Activated CD4-positive, CD25-positive, alpha-beta regulatory T cell (primary cell): ENCODE results near the gene HS6ST3.

Source experiments
- DNase-seq, 4 experiments: peaks; one replicate each; lab custom pipeline; 2025; lab: John Stamatoyannopoulos, UW

HS6ST3 gene

DNA sequence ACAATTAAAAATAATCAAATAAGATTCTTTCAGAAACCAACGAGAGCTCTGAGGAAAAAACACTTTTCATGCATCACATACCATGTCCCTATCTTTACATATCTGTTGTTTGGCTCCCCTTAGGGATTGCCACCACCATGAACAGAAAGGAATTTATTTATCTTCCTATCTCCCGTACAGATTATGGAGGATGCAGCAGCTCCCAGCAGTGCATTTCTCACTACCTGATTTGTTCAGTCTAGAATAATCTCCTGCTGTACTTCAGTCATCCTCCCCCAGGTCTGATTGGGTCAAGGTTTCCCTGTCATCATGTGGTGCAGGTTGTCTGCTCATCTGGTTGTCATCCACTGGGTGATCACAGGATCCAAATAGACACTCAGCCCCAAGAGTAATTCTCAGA is 453.1 kb downstream of the HS6ST3 start:
- DNase-seq, result no peak

DNA sequence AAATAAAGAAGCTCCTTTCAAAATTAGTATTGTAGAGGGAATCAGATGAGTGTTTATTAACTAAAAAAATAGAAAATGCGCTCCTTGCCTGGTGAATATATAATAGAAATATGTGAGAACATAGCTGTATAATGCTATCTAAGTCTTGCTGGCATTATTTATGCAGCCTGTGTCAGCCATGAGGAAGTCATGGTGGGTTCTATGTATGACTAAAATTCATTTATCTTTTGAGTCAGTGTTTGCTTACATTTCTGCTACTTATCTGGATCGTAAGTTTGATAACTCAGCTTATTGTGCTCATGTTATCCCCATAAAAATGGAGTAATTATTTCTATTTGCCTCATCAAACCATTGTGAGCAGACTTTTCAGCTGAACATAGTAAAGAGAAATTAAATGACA is 455.1 kb downstream of the HS6ST3 start:
- DNase-seq, result no peak

DNA sequence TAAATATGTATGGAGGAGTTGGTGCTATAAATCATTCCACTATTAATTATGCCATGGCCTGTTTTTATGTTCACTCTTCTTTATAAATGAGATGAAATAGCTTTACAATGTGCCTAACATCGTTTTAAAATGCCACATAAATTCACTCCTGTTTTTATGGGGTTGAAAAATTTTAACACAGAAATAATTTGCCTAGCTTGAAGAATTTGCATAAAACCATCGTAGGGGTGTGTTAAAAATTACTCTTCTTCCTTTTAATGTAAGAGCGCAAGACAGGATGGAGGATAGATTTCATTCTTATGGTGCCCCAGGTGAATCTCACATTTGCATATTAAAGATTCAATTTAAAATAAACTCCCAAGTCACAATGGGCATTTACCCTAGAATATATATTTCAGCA is 456.6 kb downstream of the HS6ST3 start:
- no peak for DNase-seq

DNA sequence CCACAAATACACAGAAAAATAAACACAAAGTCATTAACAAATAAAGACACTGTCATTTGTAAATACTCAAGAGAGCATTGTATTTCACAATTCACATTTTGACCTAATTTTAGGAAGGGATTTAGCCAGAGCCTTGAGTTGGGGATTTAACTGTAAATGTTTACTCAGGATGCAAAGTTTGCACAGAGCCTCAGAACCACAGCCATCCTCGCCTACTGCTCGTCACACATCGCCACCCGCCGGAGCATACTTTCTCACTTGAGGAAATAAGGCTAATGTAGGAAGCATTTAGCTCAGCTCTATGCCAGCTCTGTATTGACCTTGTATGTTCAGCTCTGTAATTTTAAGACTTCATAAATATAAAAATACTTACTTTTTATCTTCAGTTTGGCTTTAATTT is 461.6 kb downstream of the HS6ST3 start:
- DNase-seq, result no peak

DNA sequence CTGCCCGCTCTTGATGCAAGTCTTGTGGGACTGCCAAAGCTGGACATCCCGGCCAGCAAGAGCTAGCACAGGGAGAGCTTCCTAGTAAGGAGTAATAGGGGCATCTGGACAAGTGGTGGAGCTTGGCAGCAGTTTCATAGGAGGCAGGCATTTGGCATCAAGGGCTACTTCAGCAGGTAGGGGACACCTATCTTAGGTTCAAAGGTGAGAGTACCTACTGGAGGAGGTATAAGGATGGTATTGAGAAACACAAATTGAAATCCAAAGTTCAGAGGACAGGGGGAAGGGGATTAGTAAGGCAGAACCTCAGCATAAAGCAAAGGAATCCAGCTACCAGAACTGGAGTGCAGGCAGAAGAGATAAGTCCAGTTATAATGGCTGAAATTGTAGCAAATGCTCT is 462.7 kb downstream of the HS6ST3 start:
- DNase-seq, result no peak

DNA sequence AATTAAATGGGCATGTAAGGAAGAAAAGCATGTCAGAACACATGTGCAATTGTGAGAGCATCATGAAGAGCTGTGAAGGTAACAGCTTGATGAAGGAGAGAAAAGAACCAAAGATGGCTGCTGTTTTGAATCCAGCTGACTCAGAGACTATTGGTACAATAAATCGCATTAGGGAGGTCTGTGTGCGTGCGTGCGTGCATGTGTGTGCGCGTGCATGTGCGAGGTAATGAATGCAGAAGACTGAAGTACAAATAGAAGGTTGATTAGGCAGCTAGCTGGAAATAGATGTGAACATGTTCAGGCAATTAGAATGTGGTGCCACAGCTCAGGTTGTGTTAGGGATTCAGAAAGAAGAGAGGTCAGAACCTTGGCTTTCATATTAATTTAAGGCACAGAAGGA is 463.9 kb downstream of the HS6ST3 start:
- no peak for DNase-seq

DNA sequence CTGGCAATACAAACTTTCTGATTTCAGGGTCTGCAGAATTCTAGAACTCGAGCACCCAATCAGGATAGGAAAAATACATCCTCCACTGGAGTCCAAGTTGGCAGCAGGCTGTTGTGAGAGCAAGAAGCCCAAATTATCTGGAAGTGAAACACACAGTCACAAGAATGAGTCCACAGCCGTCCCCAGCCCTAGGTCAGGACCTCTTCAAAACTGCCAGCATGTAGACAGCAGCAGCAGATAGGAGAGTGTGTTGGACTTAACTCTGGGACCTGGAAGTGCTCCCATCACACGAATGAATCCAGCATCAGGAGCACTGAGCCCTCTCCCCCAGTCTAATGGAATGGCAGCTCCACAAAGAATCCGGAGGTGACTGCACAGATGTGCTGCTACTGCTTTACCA is 483.7 kb downstream of the HS6ST3 start:
- no peak for DNase-seq

DNA sequence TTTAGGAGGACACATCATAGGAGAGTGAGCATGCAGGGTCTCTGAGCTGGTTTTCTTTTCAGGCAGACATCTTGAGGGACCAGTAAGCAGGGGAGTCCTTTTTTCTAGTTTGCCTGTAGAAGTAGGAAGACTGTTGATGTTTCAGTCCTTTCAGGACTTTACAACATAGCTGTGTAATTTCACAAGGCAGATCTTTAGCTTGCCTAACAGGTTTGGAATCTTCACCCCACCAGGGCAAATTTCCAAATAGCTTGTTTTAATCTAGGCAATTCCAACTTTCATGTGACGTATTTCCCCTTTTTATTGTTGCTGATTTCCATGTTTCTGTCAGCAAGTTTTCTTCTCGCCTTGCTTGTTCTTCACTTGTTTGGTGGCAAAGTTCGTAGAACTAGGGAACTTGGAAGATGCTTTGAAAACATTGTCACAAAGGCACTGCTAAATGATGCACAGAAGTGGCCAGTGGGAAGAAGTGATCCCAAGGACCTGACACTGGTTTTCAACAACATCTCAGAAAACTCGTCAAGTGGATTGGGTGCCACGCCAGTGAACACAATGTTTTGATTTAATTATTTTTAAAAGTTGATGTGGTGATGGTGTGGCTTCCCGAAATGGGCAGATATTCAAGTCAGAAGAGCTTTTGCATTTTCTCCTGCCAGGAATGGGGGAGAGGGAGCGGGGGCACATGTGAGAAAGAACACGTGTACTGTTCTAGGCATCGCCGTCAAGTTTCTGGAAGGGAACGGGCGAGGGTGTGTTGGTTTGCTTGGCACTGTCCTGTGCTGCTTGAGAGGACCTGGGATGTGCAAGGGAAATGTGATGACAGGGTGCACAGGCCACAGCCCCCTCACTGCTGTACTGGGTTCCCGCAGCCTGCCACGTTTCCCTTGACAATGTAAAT is 485.8 kb downstream of the HS6ST3 start:
- DNase-seq, result no peak

DNA sequence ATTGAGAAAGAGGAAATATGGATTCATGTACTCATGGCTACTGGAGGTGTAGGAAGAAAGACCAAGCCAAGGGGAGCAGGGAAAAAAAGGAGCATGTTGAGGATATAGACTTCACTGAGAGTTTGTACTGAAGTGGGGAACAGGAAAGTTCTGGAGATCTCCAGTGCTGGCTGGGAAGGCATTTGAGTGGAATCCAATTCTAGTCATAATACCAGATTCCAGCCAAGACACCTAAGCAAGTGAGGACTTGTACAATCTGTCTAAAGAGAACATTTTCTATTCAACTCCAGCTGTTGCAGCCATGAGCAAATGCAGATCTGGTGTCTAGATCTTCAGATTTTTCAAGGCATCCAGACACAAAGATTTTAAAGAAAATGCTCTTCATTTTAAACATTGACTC is 491.8 kb downstream of the HS6ST3 start:
- DNase-seq, result no peak

DNA sequence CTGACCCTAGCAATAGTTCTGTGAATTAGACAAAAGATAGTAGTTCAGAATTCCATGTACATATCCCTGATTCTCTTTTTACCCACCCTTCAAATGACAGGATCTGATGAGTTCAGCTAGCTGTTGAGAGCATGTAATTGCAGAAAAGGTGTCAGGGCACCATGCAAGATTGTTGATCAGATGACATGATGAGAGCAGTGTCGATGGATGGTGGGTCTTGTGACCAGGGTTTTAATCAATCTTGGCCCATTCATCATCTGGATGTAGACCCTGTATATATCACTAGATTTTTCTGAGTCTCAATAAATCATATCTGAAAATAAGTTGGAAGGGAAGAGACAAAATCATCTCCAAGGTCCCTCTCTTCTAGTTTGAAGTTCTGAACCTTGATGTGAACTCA is 525.3 kb downstream of the HS6ST3 start:
- DNase-seq, result no peak

DNA sequence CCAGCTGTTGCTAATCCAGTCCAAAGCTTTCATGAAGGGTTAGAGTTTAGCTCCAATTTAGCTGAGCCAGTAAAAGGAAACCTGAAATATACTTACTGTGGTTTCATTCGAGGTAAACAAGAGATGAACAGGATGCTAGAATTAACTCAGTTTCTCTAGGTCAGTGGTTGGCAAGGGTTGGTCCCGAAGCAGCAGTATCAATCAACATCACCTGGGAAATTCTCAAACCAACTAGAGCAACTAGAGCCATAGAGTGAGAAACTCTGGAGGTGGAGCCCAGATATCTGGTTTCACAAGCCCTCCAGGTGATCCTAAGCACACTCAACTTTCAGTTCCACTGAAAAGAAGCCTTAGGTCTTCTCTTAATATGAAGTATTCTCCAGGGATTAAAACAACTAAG is 527.6 kb downstream of the HS6ST3 start:
- DNase-seq, result no peak

DNA sequence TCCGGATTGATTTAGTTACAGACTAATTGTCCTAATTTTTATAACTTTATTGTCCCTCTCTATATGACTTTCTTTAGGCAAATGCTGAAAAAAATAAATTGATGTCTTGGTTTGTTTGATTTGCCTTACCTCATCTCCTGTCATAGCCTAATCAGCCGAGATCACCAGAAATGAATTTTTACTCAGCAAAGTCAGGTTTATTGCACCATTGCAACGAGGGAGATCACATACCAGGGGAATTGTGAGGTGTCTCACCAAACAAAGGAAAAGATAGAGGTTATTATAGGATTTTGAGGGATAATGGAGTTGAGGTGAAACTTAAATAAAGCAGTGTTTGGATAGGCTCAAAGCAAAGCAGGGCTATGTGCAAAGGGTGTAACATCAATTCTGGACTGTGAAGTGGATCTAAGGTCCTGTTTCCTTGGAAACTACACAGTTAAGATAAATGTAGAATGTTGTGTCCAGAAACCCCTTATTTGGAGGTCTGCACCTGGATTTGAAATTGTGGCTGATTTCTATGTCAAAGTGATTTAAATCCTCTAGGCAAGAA is 531.8 kb downstream of the HS6ST3 start:
- no peak for DNase-seq

DNA sequence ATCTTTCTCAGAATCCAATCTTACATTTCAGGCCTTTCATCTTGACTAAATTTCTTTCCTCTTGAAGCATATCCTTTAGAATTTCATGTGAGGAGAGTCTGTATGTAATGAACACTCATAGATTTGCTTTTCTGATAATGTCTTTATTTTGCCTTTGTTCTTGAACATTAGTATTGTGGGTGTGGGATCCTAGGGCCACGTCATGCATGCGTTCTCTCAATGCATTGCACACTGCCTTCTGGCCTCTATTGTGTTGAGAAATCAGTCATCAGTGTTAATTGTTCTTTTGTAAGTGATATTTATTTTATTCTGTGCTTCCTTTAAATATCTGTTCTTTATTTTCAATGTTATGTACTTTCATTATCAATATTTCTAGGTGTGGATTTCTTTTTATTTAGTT is 539.4 kb downstream of the HS6ST3 start:
- DNase-seq, result no peak

DNA sequence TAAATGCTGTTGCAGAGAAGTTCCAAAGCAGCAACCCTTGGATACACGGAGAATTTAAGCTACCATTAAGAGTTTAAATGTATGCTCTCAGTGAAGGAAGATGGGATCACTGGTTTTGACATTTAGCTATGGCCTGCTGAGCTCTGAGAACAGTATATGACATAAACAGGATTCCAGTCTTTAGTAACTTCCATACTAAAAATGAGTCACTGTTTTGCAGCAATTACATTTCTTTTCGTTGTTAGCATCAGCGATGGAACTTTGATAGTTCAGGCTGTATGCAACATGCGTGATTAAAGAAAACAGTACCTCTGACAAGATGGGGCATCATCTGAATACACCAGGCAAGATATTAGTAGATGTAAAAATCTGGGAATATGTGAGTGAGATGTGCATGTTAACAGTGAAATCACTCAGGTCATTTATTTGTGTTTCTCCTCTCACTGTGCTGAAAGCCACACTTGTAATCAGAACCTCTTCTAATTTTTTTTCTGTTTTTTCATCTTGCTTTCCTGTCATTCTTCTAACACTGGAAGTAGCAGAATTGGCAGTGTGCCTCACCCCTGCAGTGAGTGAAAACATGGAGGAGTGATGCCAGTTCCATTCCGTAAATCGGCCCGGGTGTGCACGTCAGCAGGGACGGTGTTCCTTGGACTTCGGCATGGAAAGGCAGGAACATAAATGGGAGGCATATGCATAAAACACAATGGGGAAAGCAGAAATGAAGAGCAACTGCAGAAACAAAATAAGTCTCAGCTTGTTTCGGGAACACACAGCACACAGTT is 542.8 kb downstream of the HS6ST3 start:
- no peak for DNase-seq

DNA sequence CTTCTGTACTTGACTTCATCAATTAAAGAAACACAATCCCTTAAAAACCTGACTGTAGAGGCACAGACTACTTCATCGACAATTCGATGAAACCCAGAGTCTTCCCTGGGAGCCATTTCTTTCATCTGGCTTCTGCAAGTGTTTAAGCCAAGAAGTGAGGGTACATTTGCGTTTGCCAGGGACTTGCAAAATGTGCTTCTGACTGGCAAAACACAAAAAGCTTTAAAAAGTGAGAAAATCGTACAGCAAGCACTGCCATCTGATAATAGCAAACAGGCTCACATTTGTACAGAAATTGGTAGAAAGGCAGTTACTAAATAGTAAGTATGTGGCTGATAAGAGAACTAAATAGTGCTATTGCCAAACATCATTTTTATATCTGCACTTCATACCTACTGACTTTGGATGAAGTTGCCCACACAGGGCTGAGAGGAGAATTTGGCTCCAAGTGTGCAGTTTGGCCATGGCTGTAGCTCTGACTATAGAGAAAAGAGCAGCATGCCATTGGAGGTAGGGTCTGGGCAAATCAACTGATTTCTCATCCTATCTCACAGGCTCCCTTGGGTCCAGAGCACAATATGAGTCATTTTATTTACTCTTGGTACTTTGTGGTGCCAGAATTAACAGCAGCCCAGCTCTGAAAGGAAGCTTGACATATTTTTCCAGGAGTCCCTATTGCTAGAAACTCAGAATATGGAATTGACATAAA is 546.2 kb downstream of the HS6ST3 start:
- DNase-seq, result no peak

DNA sequence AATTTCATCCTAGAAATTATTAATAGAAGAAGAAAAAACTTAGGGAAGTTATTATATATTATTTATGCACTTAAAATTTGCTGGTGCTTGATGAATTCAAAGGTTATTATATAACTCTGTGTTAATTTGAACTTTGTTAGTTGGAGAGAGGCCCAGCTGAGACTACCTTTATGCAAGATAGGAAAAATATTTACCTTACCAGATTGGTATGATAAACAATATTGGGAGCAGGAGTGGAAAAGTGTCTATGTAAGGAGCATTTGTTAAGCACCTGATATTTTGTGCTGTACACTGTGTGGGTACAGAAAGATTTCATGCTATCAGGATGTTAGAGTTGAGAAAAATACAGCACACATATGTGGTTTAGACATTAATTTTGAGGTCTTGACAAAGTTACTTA is 547.1 kb downstream of the HS6ST3 start:
- no peak for DNase-seq

DNA sequence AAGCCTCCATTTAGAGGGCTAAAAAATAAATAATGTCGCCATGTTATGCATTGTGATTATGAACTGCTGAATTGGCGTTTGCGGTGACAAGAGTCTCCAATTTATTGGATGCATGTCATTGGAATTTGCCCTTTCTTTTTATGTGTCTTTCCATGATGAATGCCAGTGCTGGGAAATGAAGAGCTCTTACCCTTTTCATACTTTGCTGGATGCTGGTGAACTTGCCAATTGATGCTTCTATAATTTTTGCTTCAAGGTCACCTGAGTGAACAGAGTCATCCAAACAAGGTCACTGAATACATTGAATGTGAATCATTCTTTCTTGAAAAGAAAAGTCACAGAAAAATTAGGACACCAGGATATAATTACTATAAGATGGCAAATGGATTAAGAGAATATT is 556.2 kb downstream of the HS6ST3 start:
- no peak for DNase-seq

DNA sequence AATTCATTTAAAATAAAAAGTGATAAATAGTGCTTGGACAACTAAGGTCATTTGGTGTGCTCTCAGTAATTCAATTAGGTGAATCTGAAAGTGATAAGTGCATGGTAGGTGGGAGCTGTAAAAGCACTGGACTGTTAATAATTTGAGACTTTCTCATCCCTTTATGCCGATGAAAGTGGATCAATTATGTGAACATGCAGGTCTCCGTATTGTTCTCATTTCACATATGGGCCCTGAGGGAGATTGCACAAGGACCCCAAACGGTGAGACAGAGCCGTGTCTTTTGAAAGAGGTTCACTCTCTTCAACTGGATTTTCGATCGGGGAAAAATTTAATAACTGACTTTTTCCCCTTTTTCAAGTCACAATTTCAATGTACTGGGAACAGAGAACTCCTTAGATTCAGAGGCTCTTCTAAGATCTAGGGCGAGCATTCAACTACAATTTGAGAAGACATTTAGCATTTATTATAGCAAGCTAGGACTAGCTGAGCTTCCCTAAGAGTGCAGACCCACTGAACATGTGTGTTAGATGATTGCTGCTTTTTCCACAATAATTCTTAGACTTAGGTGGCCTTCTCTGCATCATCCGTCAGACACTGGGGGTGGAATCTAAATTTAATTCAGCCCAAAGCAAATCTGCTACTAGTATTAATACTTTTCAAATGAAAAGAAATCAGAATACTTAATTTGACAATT is 556.8 kb downstream of the HS6ST3 start:
- DNase-seq, result no peak

DNA sequence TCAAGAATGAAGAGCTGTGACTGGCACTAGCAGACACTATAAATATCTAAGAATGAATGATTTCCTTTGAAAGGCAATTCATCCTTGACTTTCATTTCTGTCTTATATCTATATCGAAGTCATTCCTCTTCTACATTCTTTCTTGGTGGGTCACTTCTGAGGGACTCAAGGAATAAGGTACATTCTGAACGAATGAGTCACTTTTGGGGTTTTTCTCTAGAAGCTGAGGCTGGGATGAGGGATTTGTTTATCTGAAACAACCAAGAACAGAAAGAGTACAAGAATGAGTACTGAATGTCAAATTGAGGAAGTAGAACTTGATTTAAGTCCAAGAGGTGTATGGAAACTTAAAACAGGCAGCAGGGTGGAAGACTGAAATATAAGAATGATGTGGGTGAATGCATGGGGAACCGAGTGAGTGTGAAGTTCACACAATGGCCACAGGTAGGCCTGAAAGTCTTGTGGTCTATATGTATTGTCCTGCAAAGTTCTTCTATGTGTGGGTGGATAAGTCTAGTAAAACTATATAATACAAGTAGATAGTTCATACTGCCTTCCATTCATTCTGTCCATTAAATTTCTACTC is 560.5 kb downstream of the HS6ST3 start:
- DNase-seq, result no peak

DNA sequence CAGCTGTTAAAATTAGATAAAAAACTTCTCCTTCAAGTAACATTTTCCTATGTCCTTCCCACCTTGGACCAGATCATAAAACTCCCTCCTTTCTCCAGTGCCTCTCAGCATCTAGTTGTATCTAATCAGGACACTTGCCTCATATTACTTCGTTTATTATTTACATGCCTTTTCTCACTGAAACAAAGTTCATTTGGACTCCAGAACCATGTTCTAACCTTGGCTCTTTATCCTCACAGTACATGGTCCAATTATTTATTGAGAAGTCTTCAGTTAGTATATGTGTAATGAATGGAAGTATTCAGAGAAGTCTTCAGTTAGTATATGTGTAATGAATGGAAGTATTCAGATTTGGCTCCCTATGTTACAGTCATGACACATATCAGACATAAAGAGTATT is 561.7 kb downstream of the HS6ST3 start:
- DNase-seq, result no peak

DNA sequence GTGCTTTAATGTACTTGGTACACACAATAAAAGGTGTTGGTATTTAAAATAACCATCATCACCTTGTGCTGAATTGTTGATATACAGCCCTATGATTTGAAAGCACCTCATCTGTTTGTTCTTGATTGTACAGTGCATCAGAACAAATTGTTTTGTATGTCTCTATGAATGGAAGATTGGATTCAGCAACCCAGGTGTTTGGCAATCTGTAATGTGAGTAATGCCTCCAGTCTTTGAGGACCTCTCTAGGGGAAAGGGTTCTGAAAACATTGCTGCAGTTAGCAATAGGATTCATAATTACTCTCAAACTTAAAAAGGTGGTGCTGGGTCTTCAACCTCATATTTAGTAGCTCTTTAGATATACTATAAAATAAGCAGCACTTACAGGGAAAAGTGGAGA is 562.6 kb downstream of the HS6ST3 start:
- no peak for DNase-seq

DNA sequence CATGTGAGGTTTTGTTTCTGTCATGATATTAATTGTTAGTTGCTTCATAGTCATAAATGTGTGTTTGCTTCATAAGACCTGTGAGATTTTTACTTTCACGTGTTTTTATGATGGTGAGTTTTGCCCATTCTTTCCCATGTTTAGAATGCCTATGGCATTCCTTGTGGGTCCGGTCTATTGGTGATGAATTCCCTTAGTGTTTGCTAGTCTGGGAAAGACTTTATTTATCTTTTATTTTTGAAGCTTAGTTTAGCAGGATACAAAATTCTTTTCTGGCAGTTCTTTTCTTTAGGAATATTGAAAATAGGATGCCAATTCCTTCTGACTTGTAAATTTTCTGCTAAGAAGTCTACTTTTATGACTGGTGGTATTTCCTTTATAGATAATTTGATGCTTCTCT is 571.7 kb downstream of the HS6ST3 start:
- no peak for DNase-seq
